AG10803 (cell line): ENCODE results near the gene SET.

Experiments used
- DNase-seq: peaks from one replicate; pipeline ENCODE4 v3.0.0; 2010; ENCODE audit warnings: low read depth
- H3K4me3 ChIP-seq: 2 replicates; pipeline ENCODE4 v1.5.1; 2011; ENCODE audit warnings: mild to moderate bottlenecking, low read length, control low read depth
- TF ChIP-seq, protein P1 (sequence below): conservative IDR thresholded peaks from 2 replicates; pipeline ENCODE4 v1.5.1; 2011; ENCODE audit warnings: mild to moderate bottlenecking, low read length, control low read depth, inconsistent platforms

Gene SET

DNA sequence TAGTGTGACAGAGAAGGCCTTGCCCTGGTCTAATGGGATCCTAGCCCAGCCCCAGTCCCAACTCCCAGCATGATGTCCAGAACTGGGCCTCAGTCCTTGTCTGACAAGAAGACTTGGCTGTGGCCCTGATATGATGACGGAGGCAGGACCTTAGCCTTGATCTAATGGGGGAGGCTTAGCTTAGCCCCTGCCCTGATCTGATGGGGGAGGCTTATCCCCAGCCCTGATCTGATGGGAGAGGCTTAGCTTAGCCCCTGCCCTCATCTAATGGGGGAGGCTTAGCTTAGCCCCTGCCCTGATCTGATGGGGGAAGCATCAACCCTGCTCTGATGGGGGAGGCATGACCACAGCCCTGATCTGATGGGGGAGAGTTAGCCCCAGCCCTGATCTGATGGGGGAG lies 17.0 kb downstream of the SET start:
- TF ChIP-seq, protein P1, sequence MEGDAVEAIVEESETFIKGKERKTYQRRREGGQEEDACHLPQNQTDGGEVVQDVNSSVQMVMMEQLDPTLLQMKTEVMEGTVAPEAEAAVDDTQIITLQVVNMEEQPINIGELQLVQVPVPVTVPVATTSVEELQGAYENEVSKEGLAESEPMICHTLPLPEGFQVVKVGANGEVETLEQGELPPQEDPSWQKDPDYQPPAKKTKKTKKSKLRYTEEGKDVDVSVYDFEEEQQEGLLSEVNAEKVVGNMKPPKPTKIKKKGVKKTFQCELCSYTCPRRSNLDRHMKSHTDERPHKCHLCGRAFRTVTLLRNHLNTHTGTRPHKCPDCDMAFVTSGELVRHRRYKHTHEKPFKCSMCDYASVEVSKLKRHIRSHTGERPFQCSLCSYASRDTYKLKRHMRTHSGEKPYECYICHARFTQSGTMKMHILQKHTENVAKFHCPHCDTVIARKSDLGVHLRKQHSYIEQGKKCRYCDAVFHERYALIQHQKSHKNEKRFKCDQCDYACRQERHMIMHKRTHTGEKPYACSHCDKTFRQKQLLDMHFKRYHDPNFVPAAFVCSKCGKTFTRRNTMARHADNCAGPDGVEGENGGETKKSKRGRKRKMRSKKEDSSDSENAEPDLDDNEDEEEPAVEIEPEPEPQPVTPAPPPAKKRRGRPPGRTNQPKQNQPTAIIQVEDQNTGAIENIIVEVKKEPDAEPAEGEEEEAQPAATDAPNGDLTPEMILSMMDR, result no peak
- no peak overlapping the region for H3K4me3 ChIP-seq
- DNase-seq, result no peak

DNA sequence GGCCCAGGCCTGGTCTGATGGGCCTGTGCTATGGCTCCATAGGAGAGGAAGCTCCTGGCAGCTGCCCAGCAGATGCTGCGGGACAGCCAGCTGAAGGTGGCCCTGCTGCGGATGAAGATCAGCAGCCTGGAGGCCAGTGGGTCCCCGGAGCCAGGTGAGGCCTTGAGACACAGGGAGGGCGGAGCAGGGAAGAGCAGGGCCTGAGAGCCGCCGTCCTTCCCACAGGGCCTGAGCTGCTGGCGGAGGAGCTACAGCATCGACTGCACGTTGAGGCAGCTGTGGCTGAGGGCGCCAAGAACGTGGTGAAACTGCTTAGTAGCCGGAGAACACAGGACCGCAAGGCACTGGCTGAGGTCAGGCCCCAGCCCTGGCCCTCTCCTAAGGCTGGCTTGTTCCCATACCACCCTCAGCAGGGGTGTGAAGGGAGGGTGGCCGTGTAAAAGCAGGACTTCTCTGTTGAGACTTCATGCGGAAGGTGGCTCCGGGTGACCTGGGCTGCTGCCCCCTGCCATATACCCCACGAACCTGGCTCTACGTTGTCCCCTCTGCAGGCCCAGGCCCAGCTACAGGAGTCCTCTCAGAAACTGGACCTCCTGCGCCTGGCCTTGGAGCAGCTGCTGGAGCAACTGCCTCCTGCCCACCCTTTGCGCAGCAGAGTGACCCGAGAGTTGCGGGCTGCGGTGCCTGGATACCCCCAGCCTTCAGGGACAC lies 17.8 kb downstream of the SET start:
- DNase-seq, result no peak
- TF ChIP-seq, protein P1, result no peak
- H3K4me3 ChIP-seq, result no peak overlapping the region

DNA sequence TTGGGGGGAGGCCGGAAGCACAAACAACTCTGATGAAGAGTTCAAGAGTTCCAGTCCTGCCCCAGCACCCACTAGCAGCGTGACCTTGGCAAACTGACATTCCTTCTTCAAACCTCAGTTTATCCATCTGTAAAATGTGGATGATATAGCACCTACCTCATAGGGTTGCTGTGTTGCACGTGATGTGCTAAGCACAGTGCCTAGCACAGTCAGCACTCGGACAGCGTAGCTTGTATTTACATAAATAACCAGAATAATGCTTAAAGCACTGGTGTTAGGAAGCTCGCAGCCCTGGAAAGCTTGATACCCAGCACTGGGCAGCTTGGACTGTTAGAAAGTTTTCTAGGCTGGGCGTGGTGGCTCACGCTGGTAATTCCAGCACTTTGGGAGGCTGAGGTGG lies 18.4 kb downstream of the SET start:
- no peak overlapping the region for H3K4me3 ChIP-seq
- TF ChIP-seq, protein P1, result no peak
- no peak for DNase-seq

DNA sequence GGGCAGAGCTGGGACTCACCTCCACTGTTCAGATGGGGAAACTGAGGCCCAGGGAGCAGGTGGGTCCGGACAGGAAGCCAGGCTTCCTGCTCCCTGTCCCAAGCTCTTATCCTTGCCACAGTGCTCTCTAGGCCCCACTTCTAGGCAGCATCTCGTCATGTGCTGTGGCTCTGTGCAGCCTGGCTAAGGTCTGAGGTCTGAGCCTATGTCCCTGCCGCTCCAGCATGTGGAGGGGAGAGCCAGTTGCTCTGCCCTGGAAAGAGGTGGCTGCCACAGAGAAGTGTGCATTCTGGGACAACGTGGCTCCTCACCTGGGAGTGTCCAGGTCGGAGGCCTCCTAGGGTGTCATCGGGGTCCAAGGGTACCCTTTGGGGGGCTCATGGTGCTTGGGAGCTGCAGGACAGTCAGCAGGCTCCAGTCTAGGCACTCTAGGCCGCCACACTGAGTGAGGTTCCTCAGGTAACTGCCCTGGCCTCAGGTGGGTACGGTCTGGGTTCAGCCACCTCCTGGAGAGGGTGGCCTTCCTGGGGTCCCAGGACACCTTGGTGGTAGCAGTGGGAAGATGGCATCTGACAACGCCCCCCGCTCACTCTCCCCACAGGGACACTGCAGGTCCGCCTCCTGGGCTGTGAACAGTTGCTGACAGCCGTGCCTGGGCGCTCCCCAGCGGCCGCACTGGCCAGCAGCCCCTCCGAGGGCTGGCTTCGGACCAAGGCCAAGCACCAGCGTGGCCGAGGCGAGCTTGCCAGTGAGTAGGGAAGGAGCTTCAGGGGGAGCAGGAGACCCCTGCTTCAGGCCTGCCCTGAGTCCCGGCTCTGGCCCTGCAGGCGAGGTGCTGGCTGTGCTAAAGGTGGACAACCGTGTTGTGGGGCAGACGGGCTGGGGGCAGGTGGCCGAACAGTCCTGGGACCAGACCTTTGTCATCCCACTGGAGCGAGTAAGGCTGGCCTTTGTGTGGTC lies 23.7 kb downstream of the SET start:
- TF ChIP-seq, protein P1, result no peak
- DNase-seq, result no peak
- no peak overlapping the region for H3K4me3 ChIP-seq

DNA sequence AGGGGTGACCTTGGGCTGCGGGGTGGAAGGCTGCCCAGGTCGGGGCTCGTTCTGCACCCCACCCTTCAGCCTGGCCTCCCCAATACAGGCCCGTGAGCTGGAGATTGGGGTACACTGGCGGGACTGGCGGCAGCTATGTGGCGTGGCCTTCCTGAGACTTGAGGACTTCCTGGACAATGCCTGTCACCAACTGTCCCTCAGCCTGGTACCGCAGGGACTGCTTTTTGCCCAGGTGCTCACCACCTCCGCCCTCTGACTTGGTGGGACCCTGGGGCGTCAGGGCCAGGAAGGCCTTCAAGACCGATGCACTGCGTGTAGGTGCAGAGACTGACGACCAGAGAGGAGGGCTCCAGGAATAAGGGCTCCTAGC lies 24.4 kb downstream of the SET start:
- DNase-seq, result no peak
- TF ChIP-seq, protein P1, result no peak
- H3K4me3 ChIP-seq, result no peak overlapping the region

DNA sequence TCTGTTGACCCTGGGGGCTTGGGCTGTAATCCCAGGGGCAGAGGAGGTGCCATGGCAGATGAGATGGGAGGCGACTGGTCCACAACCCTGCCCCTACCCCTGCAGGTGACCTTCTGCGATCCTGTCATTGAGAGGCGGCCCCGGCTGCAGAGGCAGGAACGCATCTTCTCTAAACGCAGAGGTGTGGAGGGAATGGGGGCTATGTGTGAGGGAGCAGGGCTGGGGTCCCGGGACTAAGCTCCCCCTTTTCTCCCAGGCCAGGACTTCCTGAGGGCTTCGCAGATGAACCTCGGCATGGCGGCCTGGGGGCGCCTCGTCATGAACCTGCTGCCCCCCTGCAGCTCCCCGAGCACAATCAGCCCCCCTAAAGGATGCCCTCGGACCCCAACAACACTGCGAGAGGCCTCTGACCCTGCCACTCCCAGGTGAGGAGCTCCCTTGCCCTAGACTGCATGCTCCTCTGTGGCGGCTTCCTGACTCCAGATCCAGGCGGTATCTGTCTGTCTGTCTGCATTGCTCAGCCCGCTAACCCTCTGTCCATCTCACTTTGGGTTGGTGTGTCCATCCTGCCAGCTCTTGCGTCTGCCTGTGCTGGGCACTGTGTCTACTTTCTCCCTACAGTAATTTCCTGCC lies 25.0 kb downstream of the SET start:
- TF ChIP-seq, protein P1, result no peak
- no peak for DNase-seq
- no peak overlapping the region for H3K4me3 ChIP-seq
